ENCODE measurements around the gene HS6ST3. TPM values are rescaled to one million over a fixed set of nuclear protein-coding genes. Genes with fewer than 3 reads are reported as not detected.
"Not testable (repeated sequence)": the region's sequence is repeated elsewhere in the genome, so short reads cannot be mapped to it uniquely, and the experiment has no call there.

The HS6ST3 gene
- total RNA-seq, 4 donors from 2014 or later: 0.08 to 0.47 (median 0.41) TPM

DNA sequence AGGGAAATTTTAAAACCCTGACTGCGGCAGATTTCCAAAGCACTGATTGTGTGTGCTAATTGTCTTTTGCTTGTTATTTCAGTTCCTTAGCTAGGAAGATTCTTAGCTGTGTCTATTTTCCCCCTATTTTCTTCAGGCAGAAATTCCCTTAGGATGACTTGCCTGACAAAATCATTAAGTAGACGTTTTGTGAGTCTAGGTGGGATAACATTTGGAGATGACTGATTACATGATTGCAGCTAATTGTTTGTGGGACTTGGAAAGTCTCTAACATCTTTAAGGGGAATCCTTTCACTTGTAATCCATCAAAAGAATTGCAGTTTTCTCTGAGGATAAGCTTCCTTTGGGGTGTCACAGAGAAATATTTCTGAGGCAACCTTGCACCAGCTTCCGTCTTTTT is 676.4 kb downstream of the HS6ST3 start:
- Histone ChIP-seq H3K27me3 (no peaks in the 10 kb centered on the region), H3K9me3 (no peaks in the 10 kb centered on the region), H3K27ac (no peak overlapping the region), H3K36me3 (no peaks in the 10 kb centered on the region), H3K4me3 (no peak overlapping the region), H3K4me1 (no peaks in the 10 kb centered on the region)
- DNase-seq (ENCODE audit: low spot score in 2 of 2): no peak
- 64% methylated on average over 3 of the region's 3 CpGs for WGBS
- TF ChIP-seq POLR2AphosphoS5 (IDR thresholded peaks at IDR 0.05) (no peak), CTCF (IDR thresholded peaks at IDR 0.05) (no peak), EP300 (IDR thresholded peaks at IDR 0.05) (no peak), POLR2A (IDR thresholded peaks at IDR 0.05) (no peak)

DNA sequence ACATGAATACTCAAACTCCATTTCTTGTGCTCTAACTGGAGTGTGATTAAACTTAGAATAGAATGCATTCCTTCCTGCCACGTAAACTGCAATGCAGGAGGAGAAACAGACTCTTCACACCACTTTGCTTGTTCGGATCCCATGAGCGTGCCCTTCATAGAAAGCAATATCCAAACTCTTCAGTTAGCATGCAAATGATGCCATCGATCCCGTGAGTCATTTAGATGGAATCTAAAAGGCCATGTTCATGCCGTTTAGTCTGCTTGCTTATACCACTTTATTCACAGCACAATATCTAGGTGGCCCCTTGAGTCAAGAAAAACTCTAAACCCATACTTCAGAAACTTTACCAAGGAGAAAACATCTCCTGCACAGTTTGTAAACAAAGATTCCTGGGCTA is 678.6 kb downstream of the HS6ST3 start:
- TF ChIP-seq POLR2A (IDR thresholded peaks at IDR 0.05): no peak
- TF ChIP-seq POLR2AphosphoS5 (IDR thresholded peaks at IDR 0.05): no peak
- TF ChIP-seq EP300 (IDR thresholded peaks at IDR 0.05): no peak
- TF ChIP-seq CTCF (IDR thresholded peaks at IDR 0.05): no peak
- H3K27ac ChIP-seq: no peak overlapping the region
- 88% methylated on average over 6 of the region's 6 CpGs for WGBS

GRCh38 chr13:96769874-96770273 is 680.0 kb downstream of the HS6ST3 start:
- TF ChIP-seq POLR2A (IDR thresholded peaks at IDR 0.05) (no peak), POLR2AphosphoS5 (IDR thresholded peaks at IDR 0.05) (no peak), CTCF (IDR thresholded peaks at IDR 0.05) (no peak), EP300 (IDR thresholded peaks at IDR 0.05) (no peak)
- no peaks in the 10 kb centered on the region for H3K4me1 ChIP-seq

More for the DNA sequence above, 678.6 kb downstream of the HS6ST3 start:
- Histone ChIP-seq H3K9me3 (no peaks in the 10 kb centered on the region), H3K36me3 (no peaks in the 10 kb centered on the region), H3K27me3 (no peaks in the 10 kb centered on the region), H3K4me3 (no peak overlapping the region), H3K4me1 (no peaks in the 10 kb centered on the region)
- DNase-seq (ENCODE audit: low spot score in 2 of 2): no peak

GRCh38 chr13:96771486-96772367 is 681.8 kb downstream of the HS6ST3 start:
- no peak for DNase-seq (ENCODE audit: low spot score in 2 of 2)
- no peaks in the 10 kb centered on the region for H3K9me3 ChIP-seq
- H3K27me3 ChIP-seq: no peaks in the 10 kb centered on the region
- TF ChIP-seq EP300 (IDR thresholded peaks at IDR 0.05): no peak
- no peak for TF ChIP-seq POLR2A (IDR thresholded peaks at IDR 0.05)
- no peak for TF ChIP-seq POLR2AphosphoS5 (IDR thresholded peaks at IDR 0.05)
- no peak for TF ChIP-seq CTCF (IDR thresholded peaks at IDR 0.05)
- H3K4me1 ChIP-seq: no peaks in the 10 kb centered on the region
- no peak overlapping the region for H3K27ac ChIP-seq
- H3K4me3 ChIP-seq: no peak overlapping the region
- WGBS: 50% methylated on average over 6 of the region's 6 CpGs
- no peaks in the 10 kb centered on the region for H3K36me3 ChIP-seq

More at GRCh38 chr13:96769874-96770273, 680.0 kb downstream of the HS6ST3 start:
- Histone ChIP-seq H3K27ac (no peak overlapping the region), H3K4me3 (no peak overlapping the region), H3K36me3 (no peaks in the 10 kb centered on the region), H3K27me3 (no peaks in the 10 kb centered on the region), H3K9me3 (no peaks in the 10 kb centered on the region)
- 52% methylated on average over 1 of the region's 1 CpG for WGBS
- DNase-seq (ENCODE audit: low spot score in 2 of 2): no peak

GRCh38 chr13:96772426-96772825 is 682.5 kb downstream of the HS6ST3 start:
- no peak overlapping the region for H3K27ac ChIP-seq
- whole genome bisulfite sequencing: 77% methylated on average over 2 of the region's 2 CpGs
- no peak for TF ChIP-seq EP300 (IDR thresholded peaks at IDR 0.05)
- no peak for TF ChIP-seq POLR2A (IDR thresholded peaks at IDR 0.05)
- TF ChIP-seq CTCF (IDR thresholded peaks at IDR 0.05): no peak
- no peak for TF ChIP-seq POLR2AphosphoS5 (IDR thresholded peaks at IDR 0.05)
- no peak for DNase-seq (ENCODE audit: low spot score in 2 of 2)
- H3K4me1 ChIP-seq: no peaks in the 10 kb centered on the region
- no peak overlapping the region for H3K4me3 ChIP-seq
- no peaks in the 10 kb centered on the region for H3K9me3 ChIP-seq
- no peaks in the 10 kb centered on the region for H3K36me3 ChIP-seq
- no peaks in the 10 kb centered on the region for H3K27me3 ChIP-seq

DNA sequence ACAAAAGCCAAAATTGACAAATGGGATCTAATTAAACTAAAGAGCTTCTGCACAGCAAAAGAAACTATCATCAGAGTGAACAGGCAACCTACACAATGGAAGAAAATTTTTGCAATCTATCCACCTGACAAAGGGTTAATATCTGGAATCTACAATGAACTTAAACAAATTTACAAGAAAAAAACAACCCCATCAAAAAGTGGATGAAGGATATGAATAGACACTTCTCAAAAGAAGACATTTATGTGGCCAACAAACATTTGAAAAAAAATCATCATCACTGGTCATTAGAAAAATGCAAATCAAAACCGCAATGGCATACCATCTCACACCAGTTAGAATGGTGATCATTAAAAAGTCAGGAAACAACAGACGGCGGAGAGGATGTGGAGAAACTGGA is 688.4 kb downstream of the HS6ST3 start:
- not testable (repeated sequence) for H3K4me1 ChIP-seq; H3K9me3 ChIP-seq; H3K36me3 ChIP-seq; H3K27ac ChIP-seq; DNase-seq (ENCODE audit: low spot score in 2 of 2); H3K27me3 ChIP-seq; H3K4me3 ChIP-seq
- 97% methylated on average over 3 of the region's 3 CpGs for WGBS
